ENCODE data around the gene RPAP3.
"Not testable (repeated sequence)": the region's sequence is repeated elsewhere in the genome, so short reads cannot be mapped to it uniquely, and the experiment has no call there.

RPAP3 gene

DNA sequence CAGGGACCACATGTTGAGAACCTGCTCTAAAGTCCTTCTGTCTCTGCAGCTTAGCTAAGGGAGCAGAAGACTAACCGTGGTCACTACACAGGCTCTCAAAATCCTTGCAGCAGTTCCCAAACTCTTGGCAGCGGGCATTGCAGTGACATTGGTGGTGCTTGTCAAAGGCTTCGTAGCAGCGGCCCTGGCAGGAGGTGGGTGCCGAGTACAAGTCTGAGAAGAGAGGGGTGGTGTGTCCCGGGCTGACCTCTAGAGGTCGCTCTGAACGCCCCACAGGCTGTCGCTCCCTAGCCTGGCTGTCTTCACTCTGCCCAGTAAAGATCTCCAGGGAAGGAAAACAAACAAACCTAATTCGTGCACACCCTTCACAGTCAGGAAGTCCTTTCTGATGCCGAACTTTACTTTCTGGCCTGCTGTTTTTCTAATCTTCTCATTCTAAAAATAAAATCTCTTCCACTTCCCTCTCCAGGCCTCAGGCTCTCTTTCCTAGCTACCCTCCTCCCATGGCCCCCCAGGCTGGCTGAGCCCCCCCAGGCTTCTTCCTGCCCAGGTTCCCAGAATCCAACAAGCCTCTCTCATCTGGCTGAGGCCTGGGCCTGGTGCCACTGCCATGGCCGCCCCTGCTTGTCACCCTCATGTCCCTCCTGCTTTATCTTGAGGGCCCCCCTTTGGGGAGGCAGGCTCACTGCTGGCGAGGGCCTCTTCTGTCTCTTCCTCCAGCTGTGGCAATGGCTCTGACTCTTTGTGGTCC, 11.8 kb upstream of the RPAP3 start:
- peak in 4 of 5 donors; percentile 32 to 61 (median 39) for DNase-seq

GRCh38 chr12:47717046-47717442, 11.2 kb upstream of the RPAP3 start:
- no peak for DNase-seq

DNA sequence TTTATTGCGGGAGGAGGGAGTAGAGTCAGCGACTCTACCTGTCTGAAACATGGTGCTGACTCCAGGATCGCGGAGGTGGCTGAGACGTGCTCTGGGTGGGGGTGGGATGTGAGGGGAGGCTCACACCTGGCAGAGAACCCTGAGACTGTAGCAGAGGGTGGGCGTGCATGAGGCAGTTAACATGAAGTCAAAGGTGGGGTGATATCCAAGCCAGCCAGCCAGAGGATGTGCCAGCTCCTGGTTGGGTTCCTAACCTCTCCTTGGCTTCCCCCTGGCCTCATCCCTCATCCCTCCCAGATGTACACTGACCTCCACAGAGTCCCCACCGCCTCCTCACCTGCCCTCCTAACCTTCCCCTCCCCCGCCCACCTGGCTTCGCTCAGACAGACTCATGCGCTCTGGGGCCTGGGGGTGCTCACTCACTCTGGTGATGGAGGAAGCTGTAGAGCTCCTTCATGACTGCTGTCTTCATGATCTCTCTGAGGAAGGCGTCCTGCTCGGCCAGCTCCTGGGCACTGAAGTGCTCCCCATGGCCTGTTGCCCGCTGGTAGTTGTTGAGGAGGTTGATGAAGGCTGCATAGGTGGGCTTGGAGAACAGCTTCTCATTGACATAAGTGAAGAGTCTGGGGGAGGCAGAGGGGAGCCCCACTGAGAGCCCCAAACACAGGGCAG, 10.2 kb upstream of the RPAP3 start:
- DNase-seq: no peak

DNA sequence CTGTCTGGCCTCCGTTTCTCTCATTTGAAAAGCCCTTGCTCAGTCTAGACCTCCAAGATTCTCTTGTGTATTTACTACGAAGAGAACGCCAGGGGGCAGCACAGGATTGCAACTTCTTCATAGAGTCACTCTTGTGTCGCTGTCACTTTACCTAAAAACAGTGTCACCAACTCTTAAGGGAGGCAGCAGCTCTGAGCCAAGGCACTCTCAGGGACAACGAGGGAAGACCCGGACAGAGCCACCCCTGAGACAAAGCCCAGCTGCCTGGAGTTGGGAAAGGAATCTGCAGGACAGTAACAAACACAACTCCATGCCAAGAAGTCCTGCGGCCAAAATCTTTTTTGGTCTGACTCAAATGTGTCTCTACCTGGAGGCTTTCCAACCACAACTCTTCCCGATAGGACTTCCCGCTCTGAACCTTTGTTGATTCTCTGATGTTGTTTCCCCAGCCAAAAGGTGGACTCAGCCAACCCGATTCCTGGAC, 9.6 kb upstream of the RPAP3 start:
- peak; percentile 54 to 80 (median 71) for DNase-seq

- DNase-seq: no peak
Measured at GRCh38 chr12:47714826-47715386, 9.1 kb upstream of the RPAP3 start.

GRCh38 chr12:47712171-47712570, 6.3 kb upstream of the RPAP3 start:
- DNase-seq: no peak

DNA sequence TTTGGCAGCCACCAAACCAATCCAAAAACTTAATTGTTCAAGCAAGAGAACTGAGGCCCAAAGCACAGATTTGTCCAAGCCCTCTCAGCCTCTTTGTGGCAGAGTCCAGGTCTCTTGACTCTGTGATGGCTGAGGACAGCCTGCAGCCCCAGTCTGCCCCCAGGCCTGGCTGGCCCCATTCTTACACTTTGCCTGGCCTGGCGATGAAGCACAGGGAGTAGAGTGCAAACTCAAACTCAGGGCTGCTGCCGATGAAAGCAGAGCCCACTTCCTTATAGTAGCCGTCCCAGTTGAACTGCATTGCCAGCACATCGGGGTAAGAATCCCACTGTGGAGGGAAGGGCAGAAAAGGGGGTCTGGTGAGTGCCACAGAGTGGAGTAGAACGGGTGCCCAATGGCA, 5.6 kb upstream of the RPAP3 start:
- DNase-seq: no peak

- DNase-seq: no peak
Measured at GRCh38 chr12:47710278-47710677, 4.4 kb upstream of the RPAP3 start.

GRCh38 chr12:47709671-47710070, 3.8 kb upstream of the RPAP3 start:
- DNase-seq: no peak

- no peak for DNase-seq
Measured at GRCh38 chr12:47709237-47709636, 3.4 kb upstream of the RPAP3 start.

DNA sequence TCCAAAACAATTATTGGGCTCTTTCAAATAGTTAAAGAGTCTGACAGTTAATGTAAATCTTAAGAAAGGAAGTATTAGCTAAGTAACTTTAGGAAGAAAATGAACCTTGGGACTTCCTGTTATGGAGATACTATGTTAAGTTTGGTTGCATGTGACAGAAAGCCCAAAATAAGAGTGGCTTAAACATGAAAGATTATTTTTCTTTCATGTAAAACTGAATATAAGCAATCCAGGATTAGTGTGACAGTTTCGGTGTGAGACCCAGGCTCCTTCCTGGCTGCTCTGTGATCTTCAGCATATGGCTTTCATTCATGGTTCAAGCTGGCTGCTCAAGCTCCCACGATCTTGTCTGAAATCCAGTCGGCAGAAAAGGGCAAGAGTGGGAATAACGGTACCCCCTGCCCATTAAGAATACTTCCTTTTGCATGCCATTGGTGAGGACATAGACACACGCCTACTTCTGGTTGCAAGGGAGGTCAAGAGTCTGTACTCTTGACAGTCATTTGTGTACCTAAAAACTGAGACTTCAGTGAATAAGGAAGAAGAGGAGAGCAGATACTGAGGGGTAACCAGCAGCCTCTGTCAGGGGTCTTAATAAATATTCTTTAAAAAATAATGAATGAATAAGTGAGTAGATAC, 2.2 kb upstream of the RPAP3 start:
- no peak for DNase-seq

- DNase-seq: no peak
Measured at GRCh38 chr12:47707355-47707754, 1.5 kb upstream of the RPAP3 start.

- DNase-seq: no peak
Measured at GRCh38 chr12:47705229-47705565, 633 bp downstream of the RPAP3 start.

DNA sequence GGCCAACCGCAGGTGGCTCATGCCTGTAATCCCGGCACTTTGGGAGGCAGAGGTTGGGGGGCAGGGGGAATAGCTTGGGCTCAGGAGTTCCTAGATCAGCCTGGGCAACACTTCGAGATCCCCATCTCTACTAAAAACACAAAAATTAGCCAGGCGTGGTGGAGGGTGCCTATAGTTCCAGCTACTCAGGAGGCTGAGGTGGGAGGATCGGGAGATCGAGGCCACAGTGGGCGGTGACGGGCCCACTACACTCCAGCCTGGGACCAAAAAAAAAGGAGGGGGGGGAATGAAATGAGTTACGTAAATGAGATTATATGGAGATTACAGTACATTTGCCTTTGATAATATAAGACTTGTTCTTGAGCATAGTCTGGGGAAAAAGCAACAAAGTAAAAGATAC, 1.1 kb downstream of the RPAP3 start:
- DNase-seq: no peak

DNA sequence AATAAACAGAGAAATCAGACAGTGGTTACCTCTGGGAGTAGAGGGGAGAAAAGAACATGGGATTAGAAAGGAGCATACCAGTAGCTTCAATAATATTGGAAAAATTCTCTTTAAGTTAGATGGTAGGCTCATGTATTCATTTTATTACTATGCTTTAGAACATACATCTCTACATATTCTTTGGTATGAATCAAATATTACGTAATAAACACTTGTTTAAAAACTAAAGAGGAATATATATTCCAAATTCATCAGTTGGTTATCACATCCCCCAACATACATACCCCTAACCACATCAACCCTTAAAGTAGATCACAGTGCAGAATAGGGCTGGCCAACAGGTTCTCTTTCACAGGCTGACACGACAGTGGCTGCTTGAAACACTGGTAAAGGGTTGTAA, 5.6 kb downstream of the RPAP3 start:
- DNase-seq: no peak

DNA sequence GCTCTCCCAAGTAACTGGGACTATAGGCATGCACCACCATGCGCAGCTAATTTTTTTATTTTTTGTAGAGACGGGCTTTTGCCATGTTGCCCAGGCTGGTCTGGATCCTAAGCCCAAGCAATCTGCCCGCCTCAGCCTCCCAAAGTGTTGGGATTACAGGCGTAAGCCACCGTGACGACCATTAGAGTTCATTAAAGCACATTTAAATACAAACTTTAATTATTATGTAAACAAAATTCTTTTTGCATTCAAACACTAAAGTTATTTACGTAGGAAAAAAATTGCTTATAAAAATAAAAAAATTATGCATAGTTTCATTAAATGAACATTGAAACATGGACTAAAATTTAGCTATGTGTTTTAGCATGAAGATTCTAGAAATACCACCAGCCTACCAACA, 7.2 kb downstream of the RPAP3 start:
- no peak for DNase-seq

DNA sequence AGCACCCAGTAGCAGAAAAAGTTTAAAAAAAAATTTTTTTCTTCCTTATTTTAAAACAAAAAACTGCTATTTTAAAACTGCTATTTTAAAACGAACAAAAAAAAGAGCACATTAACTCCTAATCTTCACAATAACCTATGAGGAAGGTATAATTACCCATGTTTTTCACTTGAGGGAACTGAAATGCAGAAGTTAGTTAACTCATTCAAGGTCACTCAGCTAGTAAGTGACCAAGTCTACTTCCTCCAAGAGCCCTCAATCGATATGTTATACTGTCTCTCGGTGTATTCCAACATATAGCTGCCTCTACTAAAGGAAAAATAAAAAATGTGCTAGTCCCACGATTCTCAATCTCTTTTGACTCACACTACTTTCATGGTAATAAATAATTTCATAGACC, 7.8 kb downstream of the RPAP3 start:
- DNase-seq: no peak

DNA sequence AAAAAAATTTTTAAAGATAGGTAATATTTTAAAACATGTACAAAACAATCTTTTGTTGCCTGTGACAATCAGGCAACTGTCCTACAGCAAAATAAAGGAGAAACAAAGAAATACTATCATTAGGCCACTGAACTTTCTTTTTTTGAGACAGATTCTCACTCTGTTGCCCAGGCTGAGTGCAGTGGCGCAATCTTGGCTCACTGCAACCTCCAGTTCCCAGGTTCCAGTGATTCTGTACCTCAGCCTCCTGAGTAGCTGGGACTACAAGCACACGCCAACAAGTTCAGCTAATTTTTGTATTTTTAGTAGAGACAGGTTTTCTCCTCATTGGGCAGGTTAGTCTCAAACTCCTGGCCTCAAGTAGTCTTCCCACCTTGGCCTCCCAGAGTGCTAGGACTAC, 16.6 kb downstream of the RPAP3 start:
- DNase-seq: no peak

GRCh38 chr12:47687636-47688035, 18.2 kb downstream of the RPAP3 start:
- no peak for DNase-seq

DNA sequence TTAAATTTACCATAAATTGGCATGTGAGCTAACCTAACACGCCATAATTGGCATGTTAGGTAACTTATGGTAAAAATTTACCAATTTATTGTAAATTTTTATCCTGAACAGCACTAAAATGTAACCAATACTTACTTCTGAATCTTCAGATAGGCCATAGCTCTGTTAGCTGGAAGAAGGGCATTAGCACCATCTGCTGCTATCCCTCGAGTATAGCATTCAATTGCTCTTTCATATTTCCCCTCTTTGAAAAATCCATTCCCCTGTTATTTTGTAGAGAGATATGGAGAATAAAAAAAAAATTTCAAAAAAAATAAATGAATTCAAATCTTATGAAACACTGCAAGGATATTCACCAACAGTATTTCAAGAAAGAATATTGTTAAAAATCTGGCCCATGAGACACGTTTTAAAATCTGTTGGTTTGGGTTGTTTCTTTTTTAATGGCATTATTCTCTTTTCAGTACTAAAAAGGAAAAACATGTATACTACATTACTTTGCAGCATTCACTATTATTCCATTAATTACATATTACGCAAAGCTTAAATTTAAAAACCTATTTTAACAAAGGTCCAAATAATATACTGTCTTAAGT, 19.1 kb downstream of the RPAP3 start:
- DNase-seq: peak in 2 of 5 donors; percentile 13 to 22

GRCh38 chr12:47679785-47680184, 26.0 kb downstream of the RPAP3 start:
- DNase-seq: no peak

- DNase-seq: no peak
Measured at GRCh38 chr12:47672068-47672467, 33.8 kb downstream of the RPAP3 start.

DNA sequence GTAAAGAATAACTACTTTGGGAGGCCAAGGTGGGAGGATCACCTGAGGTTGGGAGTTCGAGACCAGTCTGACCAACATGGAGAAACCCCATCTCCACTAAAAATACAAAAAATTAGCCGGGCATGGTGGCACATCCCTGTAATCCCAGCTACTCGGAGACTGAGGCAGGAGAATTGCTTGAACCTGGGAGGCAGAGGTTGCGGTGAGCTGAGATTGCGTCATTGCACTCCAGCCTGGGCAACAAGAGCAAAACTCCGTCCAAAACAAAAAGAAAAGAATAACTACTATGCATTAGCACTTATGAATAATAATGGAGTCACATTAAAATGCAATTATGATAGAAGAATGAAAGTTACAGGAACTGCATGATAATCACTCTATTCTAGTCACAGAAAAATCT, 37.9 kb downstream of the RPAP3 start:
- DNase-seq: not testable (repeated sequence)

Measured in T-helper 1 cell (primary cell).